NCI-H1436 treated with DMSO at 0.1 percent for 48 hours (cell line): ENCODE results near the gene ADPRHL1.
"Not testable (repeated sequence)": the region's sequence is repeated elsewhere in the genome, so short reads cannot be mapped to it uniquely, and the experiment has no call there.

Experiments
- DNase-seq: peaks from one replicate; lab custom pipeline; 2025; lab: John Stamatoyannopoulos, UW

Gene ADPRHL1

GRCh38 chr13:113371061-113371460, 82.2 kb downstream of the ADPRHL1 start:
- DNase-seq, result no peak

GRCh38 chr13:113369881-113370280, 83.4 kb downstream of the ADPRHL1 start:
- DNase-seq, result no peak

- DNase-seq, result no peak
Measured at GRCh38 chr13:113369189-113369588, 84.1 kb downstream of the ADPRHL1 start.

DNA sequence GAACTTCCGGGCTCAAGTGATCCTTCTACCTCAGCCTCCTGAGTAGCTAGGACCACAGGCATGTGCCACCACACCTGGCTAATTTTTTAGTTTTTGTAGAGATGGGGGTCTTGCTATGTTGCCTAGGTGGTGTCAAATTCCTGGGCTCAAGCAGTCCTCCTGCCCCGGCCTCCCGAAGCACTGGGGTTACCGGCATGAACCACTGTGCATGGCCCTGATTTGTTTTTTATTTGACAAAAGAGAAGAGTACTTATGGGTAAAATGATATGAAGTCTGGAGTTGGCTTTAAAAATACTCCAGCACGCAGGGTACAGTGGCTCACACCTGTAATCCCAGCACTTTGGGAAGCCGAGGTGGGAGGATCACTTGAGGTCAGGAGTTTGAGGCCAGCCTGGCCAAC, 84.9 kb downstream of the ADPRHL1 start:
- DNase-seq, result not testable (repeated sequence)

- DNase-seq, result no peak
Measured at GRCh38 chr13:113367771-113368170, 85.5 kb downstream of the ADPRHL1 start.

DNA sequence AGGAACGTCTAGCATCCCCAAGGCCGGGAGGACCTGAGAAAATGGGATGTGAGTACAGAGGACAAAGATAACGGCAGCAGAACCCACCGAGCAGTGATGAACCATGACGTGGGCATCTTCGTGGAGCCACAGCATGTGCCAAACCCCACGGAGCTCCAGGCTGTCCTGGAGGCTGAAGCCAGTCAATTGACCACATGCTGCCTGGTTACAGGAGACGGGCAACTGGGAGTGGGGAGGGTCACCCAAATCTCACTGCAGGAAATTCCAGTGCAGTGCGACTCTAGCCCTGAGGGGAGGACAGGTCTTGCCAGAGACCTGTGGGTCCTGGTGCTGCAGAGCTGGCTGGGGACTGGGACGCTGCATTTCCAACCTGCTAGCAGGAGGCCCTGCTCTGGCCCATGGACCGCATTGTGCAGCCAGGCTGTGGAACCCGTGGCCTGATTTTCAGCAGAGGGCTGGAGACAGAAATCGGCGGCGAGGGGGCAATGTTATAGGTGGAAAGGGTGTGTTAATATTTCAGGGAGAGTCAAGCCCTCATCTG, 86.2 kb downstream of the ADPRHL1 start:
- no peak for DNase-seq

GRCh38 chr13:113365971-113366588, 87.2 kb downstream of the ADPRHL1 start:
- DNase-seq, result no peak

DNA sequence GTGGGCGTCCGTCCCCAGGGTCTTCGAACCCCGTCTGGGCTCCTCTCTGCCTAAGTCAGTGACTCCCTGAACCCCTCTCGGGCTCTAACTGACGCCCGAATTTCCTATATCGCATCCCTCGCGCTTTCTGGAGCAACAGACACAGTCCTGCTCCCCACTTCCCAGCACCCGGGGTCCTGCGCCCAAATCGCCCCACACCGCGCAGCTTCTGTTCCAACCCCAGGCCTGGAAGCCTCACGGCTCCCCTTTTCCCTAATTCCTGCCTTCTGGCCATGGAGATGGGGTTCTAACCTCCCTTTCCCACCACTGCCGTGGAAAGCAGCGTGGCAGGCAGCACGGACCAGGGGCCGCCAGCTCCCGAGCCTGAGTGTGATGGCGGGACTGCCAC, 87.7 kb downstream of the ADPRHL1 start:
- no peak for DNase-seq

DNA sequence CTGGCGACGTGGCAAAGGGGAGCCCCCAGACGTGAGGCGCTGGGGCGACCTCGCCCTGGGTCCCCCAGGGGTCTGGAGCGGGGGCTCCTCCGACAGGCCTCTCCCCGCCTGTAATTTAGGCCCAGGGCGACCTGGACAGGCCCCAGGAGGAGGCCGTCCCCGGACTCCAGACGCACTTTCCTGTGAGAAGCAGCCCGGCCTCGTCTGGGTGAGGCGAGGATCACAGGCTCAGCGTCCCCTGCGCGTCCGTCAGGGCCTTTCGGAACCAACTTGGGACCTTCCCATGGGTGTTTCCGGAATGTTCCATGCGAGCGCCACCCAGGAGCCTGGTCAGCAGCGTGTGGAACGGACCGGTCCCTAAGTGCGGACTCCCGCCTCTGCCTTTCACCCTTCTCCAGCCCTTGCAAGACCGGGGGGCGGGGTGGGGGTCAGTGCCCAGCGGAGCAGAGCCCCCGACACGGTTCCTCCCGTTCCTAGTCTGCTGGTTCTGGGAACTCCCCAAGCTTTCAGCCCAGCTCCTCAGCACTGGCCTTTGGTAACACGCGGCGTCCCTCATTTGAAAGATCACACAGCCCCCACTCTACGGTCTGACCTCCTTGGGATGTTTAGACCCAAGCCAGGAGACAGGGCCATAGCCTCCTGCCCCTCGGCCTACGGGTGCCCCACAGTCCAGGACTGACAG, 88.2 kb downstream of the ADPRHL1 start:
- DNase-seq, result no peak

DNA sequence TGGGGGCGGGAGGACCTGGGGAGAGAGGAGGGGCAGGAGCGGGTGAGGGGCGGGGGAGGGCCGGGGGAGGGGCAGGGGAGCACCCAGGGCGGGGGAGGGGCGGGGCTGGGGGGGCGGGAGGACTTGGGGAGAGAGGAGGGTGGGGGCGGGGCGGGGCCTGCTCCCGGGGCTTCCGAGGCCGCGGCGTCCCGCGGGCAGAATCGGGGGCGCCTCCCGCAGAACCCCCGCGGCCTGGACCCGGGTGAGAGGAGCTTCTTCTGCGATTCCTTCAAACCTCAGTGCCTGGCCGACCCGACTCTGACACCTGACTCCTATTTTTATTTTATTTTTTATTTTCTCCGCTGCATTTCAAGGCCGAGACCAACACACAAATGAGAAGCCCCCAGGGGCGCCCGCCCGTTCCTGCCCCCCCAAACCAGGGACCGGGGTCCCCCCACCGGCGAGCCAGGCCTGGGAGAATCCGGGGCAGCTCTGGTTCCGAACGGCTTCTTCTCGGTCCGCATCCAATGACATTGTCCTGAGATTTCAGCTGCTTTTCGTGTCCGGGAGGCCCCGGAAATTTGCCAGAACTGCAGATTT, 88.9 kb downstream of the ADPRHL1 start:
- no peak for DNase-seq

DNA sequence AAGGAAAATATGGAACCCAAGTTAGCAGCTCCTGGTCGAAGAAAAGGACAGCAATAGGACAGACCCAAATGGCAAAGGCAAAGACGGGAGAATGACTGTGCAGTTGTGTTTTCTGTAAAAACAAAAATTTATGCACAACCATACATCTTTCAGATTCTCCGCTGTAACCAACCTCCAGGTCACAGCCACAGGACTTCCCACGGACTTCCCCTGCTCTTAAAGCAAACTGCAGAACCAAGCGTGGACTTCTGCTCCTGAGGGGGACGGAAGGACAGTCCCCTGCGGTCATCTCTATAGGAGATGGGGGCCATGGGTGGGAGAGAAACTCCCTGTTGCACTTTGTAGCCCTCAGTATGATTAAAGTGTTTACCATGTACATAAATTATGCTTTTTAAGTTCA, 91.9 kb downstream of the ADPRHL1 start:
- DNase-seq, result no peak

DNA sequence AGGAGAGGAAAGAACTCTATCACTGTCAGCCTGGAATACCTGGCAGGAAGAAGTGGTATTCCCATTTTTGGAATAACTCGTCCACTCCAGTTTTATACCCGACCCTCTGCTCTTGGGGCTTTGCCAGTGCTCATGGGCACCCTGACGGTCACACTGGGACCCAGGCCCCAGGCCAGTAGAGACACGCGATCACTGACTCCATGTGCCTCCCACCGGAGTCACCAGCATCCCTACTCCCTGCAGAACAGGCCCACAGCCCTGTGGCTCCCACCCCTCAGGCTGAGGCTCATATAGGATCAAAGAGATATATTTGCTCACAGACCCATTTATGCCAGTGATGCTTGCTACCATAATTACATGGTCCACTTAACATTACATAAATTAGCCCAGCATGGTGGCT, 92.8 kb downstream of the ADPRHL1 start:
- DNase-seq, result no peak

- no peak for DNase-seq
Measured at GRCh38 chr13:113359571-113359970, 93.7 kb downstream of the ADPRHL1 start.

DNA sequence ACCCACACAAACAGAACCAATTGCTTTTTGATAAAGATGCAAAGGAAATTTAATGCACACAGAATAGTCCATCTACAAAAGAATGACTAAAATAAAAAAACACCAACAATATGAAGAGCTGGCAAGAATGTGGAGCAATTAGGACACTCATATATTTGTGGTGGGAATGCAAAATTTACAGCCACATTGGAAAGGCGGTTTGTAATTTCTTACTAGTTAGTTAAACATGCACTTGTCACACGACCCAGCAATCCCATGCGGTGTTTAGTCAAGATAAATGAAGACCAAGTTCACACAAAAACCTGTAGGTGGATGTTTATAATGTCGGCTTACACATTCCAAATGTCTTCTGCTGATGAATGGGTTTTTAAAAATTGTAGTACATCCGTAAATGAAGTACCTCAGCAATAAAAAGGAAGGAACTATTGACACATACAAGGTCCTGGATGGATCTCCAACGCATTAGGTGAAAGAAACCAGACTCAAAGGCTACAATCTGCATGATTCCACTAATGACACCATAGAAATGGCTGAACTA, 94.6 kb downstream of the ADPRHL1 start:
- no peak for DNase-seq

DNA sequence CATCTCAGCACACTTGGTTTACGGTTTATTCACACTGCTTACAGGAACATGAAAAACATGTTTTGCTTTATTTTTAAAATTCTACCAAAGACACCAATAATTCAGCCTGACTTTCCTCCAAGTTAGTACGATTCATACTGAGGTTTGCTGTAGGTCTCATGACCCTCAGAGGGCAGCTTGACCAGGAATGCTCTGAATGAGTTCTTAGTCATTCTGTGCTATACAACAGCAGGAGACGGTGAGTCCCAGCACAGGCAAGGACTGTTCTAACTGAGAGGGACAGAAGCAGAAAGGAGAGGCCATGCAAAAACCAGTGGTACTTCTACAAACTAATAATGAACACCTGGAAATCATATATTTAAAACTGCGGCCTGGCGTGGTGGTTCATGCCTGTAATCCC, 95.8 kb downstream of the ADPRHL1 start:
- no peak for DNase-seq

DNA sequence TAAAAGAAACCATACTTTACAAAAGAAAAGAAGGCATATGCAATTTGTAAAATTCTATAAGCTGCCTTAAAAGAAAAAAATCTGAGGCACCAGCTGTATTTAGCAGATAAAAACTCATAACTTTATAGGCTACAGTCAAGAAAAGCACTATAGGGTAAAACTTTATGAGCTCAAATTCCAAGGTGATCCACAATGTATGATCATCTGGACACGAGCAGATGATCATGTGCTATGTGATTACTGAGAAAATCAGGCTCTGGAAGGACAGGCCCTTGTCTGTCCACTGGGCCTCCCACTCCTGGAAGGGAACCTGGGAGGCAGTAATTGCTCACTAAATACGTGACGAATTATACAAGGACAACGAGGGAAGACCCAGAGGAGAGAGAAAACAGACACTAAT, 96.7 kb downstream of the ADPRHL1 start:
- no peak for DNase-seq

DNA sequence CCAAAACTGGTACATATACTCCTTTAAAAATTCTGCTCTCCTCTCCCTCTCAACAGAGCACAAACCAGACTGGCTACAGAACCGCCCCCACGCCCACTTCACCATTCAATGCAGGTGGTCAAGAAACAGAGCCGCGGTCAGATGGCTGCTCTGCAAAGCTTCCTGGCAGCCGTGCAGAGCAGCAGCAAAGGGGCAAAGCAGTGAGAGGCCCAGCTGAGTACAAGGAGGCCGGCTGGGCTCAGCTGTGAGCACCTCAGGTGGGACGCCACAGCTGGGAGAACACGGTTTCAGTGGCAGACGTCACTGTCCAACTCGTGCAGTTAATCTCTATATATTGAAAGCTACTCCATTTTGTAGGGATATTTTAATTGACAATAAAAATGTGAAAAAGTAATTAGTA, 97.7 kb downstream of the ADPRHL1 start:
- DNase-seq, result no peak

DNA sequence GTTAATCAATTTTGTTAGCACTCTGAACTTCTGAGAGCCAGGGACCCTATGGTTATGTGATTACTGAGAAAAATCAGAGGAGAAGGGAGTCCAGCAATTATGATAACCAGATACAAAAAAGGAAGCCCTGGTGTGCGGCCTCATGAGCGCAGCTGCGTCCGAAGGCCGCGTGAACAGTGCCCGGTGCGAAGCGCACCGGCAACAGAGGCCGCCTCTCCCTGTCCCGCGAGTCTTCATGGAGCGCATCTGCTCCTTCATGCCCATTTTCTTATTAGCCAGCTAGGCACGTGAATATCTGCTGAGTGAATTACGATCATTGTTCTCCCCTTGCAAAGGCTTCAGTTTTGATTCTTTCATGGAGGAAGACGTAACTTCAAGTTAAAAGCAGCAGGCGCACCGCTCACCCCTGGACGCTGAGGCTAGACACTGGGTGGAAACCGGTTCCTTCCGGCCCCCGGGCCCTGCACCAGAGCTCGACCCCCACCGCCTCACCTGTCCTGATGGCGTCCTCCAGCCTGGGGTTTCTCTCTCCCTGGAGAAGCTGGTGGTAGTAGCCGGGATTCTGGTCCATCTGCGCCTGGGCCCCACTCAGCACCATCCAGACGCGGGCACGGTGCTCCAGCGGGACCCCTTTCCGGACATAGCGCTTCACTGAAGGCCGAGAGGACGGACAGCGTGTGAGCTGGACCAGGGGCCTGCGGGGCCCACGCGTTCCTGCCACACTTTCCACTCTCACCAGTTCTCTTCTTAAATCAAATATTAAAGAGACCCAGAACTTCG, 98.3 kb downstream of the ADPRHL1 start:
- DNase-seq, result no peak

- no peak for DNase-seq
Measured at GRCh38 chr13:113353254-113353653, 100.0 kb downstream of the ADPRHL1 start.

DNA sequence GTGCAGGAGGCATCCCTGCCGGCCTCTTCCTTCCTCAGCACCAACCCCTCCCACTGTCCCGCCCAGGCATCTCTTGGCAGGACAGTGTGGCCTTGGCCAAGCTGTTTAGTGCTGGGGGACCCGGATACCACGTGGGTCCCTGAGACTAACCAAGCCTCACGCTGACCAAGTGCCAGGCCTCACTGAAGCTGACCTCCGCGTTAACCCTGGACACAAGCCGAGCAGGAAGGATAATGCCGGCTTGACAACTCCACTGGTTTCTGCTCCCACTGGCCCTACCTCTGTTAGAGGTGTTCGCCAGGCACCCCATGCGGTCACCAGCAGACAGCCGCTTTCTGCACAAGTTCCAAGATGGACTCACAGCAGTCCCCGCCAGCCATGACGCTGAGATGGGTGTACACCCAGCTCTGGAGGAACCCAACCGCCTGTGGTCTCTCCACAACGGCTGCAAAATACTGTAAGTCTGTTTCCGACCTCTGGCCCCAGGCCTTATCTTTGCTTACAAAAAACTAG, 101.7 kb downstream of the ADPRHL1 start:
- no peak for DNase-seq

- DNase-seq, result no peak
Measured at GRCh38 chr13:113350938-113351335, 102.4 kb downstream of the ADPRHL1 start.
